Measurements from ENCODE around the gene MATN4. TPM values are rescaled to one million over a fixed set of nuclear protein-coding genes. Genes with fewer than 3 reads are reported as not detected.

Gene MATN4
- total RNA-seq, 3 donors from 2014 or later = 0.11 to 0.13 TPM; not detected in 1

DNA sequence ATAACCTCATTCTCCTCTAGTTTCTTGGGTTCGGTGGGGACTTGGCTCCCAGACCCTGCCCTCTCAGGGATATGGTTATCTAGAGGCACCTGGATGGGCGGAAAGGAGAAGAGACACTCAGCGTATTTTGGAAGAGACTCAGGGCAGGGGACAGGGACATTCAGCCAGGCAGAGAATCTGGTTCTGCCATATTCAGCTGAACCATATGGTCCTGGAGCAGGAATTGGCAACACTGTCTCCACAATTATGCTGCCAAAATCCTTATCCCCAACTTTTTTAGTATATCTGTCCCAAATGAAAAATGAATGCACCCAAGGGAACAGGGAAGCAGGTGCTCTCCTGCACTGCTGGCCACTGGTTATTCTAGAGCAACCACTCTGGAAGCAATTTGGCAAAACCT, 22.4 kb upstream of the MATN4 start:
- H3K36me3 Mint-ChIP-seq (ENCODE audit: insufficient read depth) = peaks cover 18% of the 10 kb centered on the region
- H3K27me3 Mint-ChIP-seq (ENCODE audit: low read depth) = no peaks in the 10 kb centered on the region
- ATAC-seq (no peak), DNase-seq (no peak)
- H3K4me3 Mint-ChIP-seq = no peak overlapping the region
- H3K9me3 Mint-ChIP-seq = no peaks in the 10 kb centered on the region
- no peaks in the 10 kb centered on the region for H3K4me1 Mint-ChIP-seq (ENCODE audit: low read depth)

DNA sequence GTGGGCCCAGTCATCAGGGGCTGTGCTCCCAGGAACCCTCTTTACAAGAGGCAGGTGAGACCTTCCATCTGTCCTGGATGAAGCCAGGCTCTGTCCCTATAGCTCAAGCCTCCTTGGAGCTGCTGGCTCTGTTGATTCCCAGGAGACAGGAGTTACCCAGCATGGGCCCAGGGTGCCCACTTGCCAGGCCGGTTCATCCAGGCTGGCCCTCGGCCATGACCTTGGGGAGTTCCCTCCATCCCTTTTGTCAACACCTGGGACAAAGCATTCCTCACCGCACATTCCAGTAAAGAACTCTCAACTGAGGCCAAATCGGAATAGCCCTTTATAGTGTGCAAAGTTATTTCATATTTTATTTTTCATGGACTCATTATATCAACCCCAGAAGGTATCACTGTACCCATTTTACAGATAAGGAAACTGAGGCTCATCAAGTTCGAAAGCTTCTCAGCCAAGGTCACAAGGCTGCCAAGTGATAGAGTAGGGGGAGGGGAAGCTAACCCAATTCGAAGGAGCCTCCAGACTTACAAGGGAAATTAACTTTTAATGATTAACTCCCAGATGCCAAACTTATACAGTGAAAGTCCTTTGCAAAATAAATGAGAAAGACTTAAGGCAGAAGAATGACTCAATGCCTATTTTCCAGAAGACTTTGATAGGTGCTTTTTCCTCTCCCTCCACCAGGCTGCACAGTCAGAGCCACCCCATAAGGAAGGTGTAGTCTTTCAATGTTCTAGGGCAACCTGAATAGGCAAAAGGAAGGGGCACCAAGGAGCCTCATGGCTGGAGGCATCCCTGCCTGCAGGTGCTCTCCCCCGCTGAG, 21.6 kb upstream of the MATN4 start:
- DNase-seq (no peak), ATAC-seq (no peak)
- no peaks in the 10 kb centered on the region for H3K27me3 Mint-ChIP-seq (ENCODE audit: low read depth)
- H3K9me3 Mint-ChIP-seq = no peaks in the 10 kb centered on the region
- no peak overlapping the region for H3K4me3 Mint-ChIP-seq
- peaks cover 18% of the 10 kb centered on the region for H3K36me3 Mint-ChIP-seq (ENCODE audit: insufficient read depth)
- H3K4me1 Mint-ChIP-seq (ENCODE audit: low read depth) = no peaks in the 10 kb centered on the region

DNA sequence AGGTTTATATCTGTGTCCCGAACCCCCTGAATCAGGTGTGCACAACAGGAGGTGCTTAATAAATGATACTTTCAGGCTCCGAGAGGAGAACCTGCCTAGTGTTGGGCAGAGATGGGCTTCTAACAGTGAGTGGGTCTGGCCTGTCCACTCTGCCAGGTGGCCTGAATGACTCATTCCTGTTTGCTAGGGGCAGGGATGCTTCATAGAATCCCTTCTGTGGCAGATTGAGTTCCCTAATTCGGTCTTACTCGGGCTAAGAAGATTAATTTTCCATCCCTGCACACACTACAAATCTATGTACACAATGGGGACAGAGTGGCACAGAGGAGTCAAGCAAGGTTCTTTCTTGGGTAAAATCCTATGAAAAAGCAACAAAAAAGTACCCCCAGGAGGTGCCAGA, 20.4 kb upstream of the MATN4 start:
- H3K36me3 Mint-ChIP-seq (ENCODE audit: insufficient read depth) = peaks cover 18% of the 10 kb centered on the region
- H3K9me3 Mint-ChIP-seq = no peaks in the 10 kb centered on the region
- no peaks in the 10 kb centered on the region for H3K4me1 Mint-ChIP-seq (ENCODE audit: low read depth)
- DNase-seq (no peak), ATAC-seq (no peak)
- H3K27me3 Mint-ChIP-seq (ENCODE audit: low read depth) = no peaks in the 10 kb centered on the region
- H3K4me3 Mint-ChIP-seq = no peak overlapping the region

DNA sequence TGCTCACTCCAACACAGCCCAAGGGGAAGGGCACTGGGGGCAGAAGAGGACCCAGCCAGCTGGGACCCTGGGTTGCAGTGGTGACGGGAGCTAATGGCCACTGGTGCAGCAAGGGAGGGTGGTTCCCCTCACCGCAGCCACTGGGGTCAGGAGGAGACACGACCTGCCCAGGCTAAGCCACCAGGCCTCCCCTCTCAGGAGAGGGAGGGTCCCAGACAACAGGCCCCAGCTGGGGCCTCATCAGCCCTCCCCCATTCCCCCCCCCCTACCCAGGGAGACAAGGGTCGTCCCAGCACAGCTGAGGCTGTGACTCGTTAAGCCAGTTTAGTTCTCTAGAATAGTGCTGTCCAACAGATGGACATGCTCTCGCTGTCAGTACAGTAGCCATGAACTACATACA, 17.3 kb upstream of the MATN4 start:
- Mint-ChIP-seq H3K27me3 (ENCODE audit: low read depth) (no peaks in the 10 kb centered on the region), H3K4me1 (ENCODE audit: low read depth) (peaks cover 8% of the 10 kb centered on the region), H3K36me3 (ENCODE audit: insufficient read depth) (peaks cover 12% of the 10 kb centered on the region), H3K4me3 (no peak overlapping the region), H3K9me3 (no peaks in the 10 kb centered on the region)
- ATAC-seq (no peak), DNase-seq (no peak)

GRCh38 chr20:45323731-45324130, 15.6 kb upstream of the MATN4 start:
- Mint-ChIP-seq H3K27me3 (ENCODE audit: low read depth) (no peaks in the 10 kb centered on the region), H3K4me3 (no peak overlapping the region), H3K4me1 (ENCODE audit: low read depth) (peaks cover 17% of the 10 kb centered on the region), H3K36me3 (ENCODE audit: insufficient read depth) (peaks cover 8% of the 10 kb centered on the region), H3K9me3 (no peaks in the 10 kb centered on the region)
- ATAC-seq (no peak), DNase-seq (no peak)

- DNase-seq (no peak), ATAC-seq (no peak)
- Mint-ChIP-seq H3K9me3 (no peaks in the 10 kb centered on the region), H3K27me3 (ENCODE audit: low read depth) (no peaks in the 10 kb centered on the region), H3K36me3 (ENCODE audit: insufficient read depth) (peaks cover 8% of the 10 kb centered on the region), H3K4me3 (no peak overlapping the region), H3K4me1 (ENCODE audit: low read depth) (peaks cover 24% of the 10 kb centered on the region)
Observed at GRCh38 chr20:45322952-45323383, 14.9 kb upstream of the MATN4 start.

DNA sequence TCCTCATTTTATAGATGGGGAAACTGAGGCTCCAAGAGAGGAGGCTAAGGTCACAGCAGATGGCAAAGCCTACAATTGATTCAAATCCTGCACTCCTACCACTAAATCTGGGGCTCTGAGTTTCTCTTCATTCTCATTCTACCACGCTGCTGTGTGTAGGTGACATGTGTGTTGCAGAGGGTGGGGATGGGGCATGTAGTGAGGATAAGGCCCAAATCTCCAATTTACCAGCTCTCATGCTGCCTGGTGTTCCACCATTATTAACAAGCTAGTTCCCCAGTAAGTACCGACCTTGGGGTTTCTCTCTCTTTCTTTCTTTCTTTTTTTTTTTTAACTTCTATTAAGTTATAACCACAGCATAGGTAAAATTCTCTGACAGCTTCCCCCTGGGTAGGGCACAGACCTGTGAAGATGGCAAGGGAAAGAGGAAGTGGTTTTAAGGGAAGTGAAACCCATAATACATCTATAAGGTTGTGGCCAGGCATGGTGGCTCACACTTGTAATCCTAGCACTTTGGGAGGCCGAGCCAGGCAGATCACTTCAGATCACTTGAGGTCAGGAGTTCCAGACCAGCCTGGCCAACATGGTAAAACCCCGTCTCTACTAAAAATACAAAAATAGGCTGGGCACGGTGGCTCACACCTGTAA, 13.0 kb upstream of the MATN4 start:
- peaks cover 24% of the 10 kb centered on the region for H3K4me1 Mint-ChIP-seq (ENCODE audit: low read depth)
- DNase-seq (no peak), ATAC-seq (peak in 1 of 2 donors; percentile 57)
- no peaks in the 10 kb centered on the region for H3K9me3 Mint-ChIP-seq
- no peaks in the 10 kb centered on the region for H3K36me3 Mint-ChIP-seq (ENCODE audit: insufficient read depth)
- H3K4me3 Mint-ChIP-seq = no peak overlapping the region
- peaks cover under 1% of the 10 kb centered on the region for H3K27me3 Mint-ChIP-seq (ENCODE audit: low read depth)

- Mint-ChIP-seq H3K27me3 (ENCODE audit: low read depth) (peaks cover 20% of the 10 kb centered on the region), H3K9me3 (no peaks in the 10 kb centered on the region), H3K4me1 (ENCODE audit: low read depth) (peaks cover 24% of the 10 kb centered on the region), H3K36me3 (ENCODE audit: insufficient read depth) (no peaks in the 10 kb centered on the region), H3K4me3 (no peak overlapping the region)
- no peak for ATAC-seq
- no peak for DNase-seq
Observed at GRCh38 chr20:45318948-45319347, 10.8 kb upstream of the MATN4 start.

DNA sequence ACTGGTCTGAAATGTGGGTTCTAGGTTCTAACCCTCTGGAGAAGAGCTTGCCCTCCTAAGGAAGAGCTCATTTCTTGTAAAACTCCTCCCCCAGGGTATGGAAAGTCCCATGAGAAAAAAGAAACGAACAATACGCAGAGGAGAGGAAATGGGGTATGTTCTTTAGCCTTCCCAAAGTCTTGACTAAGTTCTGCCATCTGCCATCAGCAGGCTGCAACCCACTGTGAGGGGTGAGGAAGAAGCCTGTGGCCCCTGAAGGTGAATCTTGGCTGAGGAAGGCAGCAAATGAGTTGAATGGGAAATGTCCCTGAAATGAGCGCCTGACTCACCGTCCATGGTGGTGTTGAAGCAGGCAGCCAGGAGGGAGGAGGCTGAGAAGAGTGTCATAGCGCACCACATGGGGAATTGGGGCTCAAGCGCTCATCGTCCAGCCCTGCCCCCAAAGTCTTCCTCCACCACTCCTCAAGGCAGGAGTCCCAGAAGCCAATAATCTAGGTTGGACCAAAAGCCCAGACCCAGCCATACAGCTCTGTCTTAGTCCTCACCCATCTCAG, 10.4 kb upstream of the MATN4 start:
- peaks cover 24% of the 10 kb centered on the region for H3K4me1 Mint-ChIP-seq (ENCODE audit: low read depth)
- no peaks in the 10 kb centered on the region for H3K9me3 Mint-ChIP-seq
- DNase-seq (no peak), ATAC-seq (peak in 1 of 2 donors; percentile 24)
- no peaks in the 10 kb centered on the region for H3K36me3 Mint-ChIP-seq (ENCODE audit: insufficient read depth)
- no peak overlapping the region for H3K4me3 Mint-ChIP-seq
- H3K27me3 Mint-ChIP-seq (ENCODE audit: low read depth) = peaks cover 25% of the 10 kb centered on the region

DNA sequence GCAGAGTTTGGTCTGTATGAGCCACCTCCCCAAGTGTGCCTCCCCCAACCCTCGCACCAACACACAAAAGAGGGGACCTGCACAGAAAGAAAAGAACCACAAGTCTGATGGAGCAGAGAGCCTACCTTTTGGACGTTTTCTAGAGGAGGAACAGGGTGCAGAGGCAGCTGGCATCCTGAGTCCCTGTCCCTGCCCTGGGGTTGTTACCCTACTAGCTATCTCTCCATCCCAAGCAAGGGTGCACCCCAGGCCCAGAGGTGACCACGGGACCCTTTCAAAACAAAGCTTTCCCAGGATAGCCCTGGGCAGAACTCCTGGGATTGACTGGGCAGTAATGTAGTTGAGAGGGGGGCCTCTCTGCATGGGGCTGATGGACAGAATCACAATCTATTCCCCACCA, 9.7 kb upstream of the MATN4 start:
- H3K4me3 Mint-ChIP-seq = no peak overlapping the region
- peaks cover 24% of the 10 kb centered on the region for H3K4me1 Mint-ChIP-seq (ENCODE audit: low read depth)
- H3K27me3 Mint-ChIP-seq (ENCODE audit: low read depth) = peaks cover 28% of the 10 kb centered on the region
- ATAC-seq (no peak), DNase-seq (no peak)
- no peaks in the 10 kb centered on the region for H3K9me3 Mint-ChIP-seq
- no peaks in the 10 kb centered on the region for H3K36me3 Mint-ChIP-seq (ENCODE audit: insufficient read depth)

GRCh38 chr20:45316150-45317080, 8.3 kb upstream of the MATN4 start:
- Mint-ChIP-seq H3K4me3 (no peak overlapping the region), H3K36me3 (ENCODE audit: insufficient read depth) (no peaks in the 10 kb centered on the region), H3K4me1 (ENCODE audit: low read depth) (peaks cover 26% of the 10 kb centered on the region), H3K27me3 (ENCODE audit: low read depth) (peaks cover 40% of the 10 kb centered on the region), H3K9me3 (no peaks in the 10 kb centered on the region)
- DNase-seq (no peak), ATAC-seq (no peak)

DNA sequence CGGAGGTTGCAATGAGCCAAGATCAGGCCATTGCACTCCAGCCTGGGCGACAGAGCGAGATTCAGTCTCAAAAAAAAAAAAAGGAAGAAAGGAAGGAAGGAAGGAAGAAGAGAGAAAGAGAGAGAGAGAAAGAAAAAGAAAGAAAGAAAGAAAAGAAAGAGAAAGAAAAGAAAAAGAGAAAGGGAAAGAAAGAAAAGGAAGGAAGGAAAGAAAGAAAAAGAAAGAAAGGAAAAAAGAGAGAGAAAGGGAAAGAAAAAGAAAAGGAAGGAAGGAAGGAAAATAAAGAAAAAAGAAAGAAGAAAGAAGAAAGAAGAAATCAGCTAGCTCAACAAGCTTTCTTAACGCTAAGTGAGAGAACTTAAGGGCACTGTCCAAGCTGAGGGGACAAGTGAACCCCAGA, 7.6 kb upstream of the MATN4 start:
- peaks cover 23% of the 10 kb centered on the region for H3K4me1 Mint-ChIP-seq (ENCODE audit: low read depth)
- H3K9me3 Mint-ChIP-seq = no peaks in the 10 kb centered on the region
- DNase-seq (no peak), ATAC-seq (no peak)
- H3K27me3 Mint-ChIP-seq (ENCODE audit: low read depth) = peaks cover 47% of the 10 kb centered on the region
- no peaks in the 10 kb centered on the region for H3K36me3 Mint-ChIP-seq (ENCODE audit: insufficient read depth)
- no peak overlapping the region for H3K4me3 Mint-ChIP-seq

GRCh38 chr20:45313943-45314342, 5.8 kb upstream of the MATN4 start:
- H3K9me3 Mint-ChIP-seq = no peaks in the 10 kb centered on the region
- H3K27me3 Mint-ChIP-seq (ENCODE audit: low read depth) = peaks cover 60% of the 10 kb centered on the region
- ATAC-seq = no peak

DNA sequence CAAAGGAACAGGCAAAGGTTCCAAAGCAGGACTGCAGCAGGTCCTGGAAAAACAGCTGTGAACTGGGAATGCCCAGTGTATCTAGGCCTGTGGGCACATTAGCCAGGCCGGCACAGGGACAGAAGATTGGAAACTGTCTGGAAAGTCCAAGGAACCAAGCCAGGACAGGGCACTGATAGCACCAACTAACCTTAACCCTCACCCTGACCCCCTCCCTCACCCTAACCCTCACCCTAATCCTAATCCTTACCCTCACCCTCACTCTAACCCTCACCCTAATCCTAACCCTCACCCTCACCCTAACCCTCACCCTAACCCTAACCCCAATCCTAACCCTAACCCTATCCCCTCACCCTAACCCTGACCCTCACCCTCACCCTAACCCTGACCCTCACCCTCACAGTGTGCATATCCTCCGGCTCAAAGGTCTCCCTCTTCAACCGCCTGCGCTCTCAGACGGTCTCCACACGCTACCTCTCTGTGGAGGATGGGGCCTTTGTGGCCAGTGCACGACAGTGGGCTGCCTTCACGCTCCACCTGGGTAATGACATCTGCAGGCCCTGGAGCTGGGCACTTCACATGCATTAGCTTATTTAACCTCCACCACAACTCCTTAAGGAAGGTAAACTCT, 5.1 kb upstream of the MATN4 start:
- DNase-seq (no peak), ATAC-seq (no peak)
- H3K4me1 Mint-ChIP-seq (ENCODE audit: low read depth) = peaks cover 11% of the 10 kb centered on the region
- no peak overlapping the region for H3K4me3 Mint-ChIP-seq
- no peaks in the 10 kb centered on the region for H3K36me3 Mint-ChIP-seq (ENCODE audit: insufficient read depth)
- no peaks in the 10 kb centered on the region for H3K9me3 Mint-ChIP-seq
- H3K27me3 Mint-ChIP-seq (ENCODE audit: low read depth) = peaks cover 63% of the 10 kb centered on the region

More at GRCh38 chr20:45313943-45314342, 5.8 kb upstream of the MATN4 start:
- Mint-ChIP-seq H3K36me3 (ENCODE audit: insufficient read depth) (no peaks in the 10 kb centered on the region), H3K4me3 (no peak overlapping the region), H3K4me1 (ENCODE audit: low read depth) (peaks cover 19% of the 10 kb centered on the region)
- DNase-seq = no peak
